ENCODE measurements around the gene BEST3.

Gene BEST3

DNA sequence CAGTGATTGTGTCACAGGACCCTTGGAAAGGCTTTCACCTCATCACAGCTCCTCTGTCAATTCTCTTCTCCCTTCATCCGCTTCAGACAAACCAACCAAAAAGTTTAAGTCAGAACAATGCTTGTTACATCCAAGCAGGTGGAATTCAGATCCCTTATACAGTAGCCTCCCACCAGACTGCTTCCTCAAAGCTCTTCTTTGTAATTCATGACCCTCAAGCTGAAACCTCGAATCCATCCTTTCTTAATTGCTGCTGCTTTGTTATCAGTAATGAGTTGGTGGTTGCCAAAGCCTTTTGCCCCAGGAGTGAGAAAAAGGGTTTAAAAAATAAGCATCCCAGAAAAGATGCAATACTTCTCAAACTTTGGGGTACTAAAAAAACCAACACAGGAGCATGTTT, 9.5 kb downstream of the BEST3 start:
- DNase-seq (ENCODE audit: insufficient read length, low spot score): no peak
- no peak for FAIRE-seq

DNA sequence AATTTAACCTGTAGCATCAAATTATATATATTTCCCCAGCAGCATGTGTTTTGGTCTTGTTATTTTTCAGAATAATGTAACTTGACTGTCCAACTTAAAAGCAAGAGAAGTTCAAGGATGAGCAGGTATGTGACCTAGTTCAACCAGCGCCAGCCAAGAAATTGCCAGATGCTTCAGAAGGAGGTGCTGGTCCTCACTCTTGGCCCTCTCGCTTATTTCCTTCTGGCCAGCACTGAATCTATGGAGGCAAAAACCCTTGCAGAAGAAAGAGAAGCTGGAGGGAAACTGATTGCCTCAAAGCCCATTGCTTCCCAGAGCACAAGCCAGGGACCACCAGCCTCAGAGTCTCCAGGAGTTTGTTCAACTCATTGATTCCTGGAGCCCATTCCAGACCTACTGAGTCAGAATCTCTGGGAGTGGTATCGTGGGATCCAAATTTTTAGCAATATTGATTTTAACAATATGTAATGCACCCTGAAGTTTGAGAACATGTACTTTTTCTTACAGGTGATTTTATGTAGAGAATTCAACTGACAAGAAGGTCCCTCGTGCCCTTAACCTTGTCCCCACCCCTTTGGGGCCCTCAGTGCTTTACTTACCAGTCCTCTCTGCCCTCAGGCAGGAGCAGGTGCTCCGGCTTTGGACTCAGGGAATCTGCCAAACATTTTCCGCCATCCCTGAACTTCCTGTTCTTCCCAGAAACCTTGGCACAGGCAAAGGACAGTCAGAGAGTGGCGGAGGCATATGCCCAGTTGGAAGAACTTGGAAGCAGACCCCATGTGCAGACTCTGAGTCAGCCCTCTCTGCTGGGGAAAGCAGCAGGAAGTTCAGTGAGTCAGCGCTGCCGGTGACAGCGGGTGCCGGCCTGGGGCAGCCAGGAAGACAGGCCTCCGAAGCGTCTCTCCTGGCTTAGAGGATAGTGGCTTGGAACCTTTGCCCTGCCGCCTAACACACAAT, 10.4 kb downstream of the BEST3 start:
- TF ChIP-seq POLR2AphosphoS5 (IDR thresholded peaks at IDR 0.05; ENCODE audit: low read depth, low read length) (no peak), PAX5 (IDR thresholded peaks at IDR 0.05; ENCODE audit: insufficient read depth, low read length, severe bottlenecking) (no peak), POLR2A (IDR thresholded peaks at IDR 0.05; ENCODE audit: low read depth, low read length) (no peak), POU2F2 (IDR thresholded peaks at IDR 0.05; ENCODE audit: low read depth, low read length) (no peak), TAF1 (IDR thresholded peaks at IDR 0.05; ENCODE audit: low read depth, low read length) (no peak), SPI1 (IDR thresholded peaks at IDR 0.05; ENCODE audit: low read depth, low read length) (no peak)
- DNase-seq (ENCODE audit: insufficient read length, low spot score) (no peak), FAIRE-seq (no peak)

More for the DNA sequence above, 9.5 kb downstream of the BEST3 start:
- TF ChIP-seq POLR2A (IDR thresholded peaks at IDR 0.05; ENCODE audit: low read depth, low read length): no peak
- TF ChIP-seq POLR2AphosphoS5 (IDR thresholded peaks at IDR 0.05; ENCODE audit: low read depth, low read length): no peak
- TF ChIP-seq PAX5 (IDR thresholded peaks at IDR 0.05; ENCODE audit: insufficient read depth, low read length, severe bottlenecking): no peak
- TF ChIP-seq TAF1 (IDR thresholded peaks at IDR 0.05; ENCODE audit: low read depth, low read length): no peak
- TF ChIP-seq SPI1 (IDR thresholded peaks at IDR 0.05; ENCODE audit: low read depth, low read length): no peak
- no peak for TF ChIP-seq POU2F2 (IDR thresholded peaks at IDR 0.05; ENCODE audit: low read depth, low read length)

DNA sequence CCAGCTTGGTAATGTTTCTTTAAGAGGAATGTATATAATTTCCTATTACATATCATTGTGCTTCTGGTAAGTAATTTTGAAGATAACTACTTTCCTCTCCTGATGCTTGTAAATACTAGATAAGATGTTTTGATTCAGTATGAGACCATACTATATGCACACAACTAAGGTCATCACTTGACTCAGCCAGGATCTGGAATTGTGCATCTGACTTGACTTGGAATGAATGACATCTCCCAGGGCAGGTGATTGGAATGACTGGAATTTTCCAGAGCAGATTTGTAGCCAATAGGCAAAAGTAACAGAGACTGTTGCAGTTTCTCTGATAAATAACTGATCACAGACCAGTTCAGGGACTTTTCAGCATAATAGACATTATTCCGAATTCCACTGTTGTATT, 11.1 kb downstream of the BEST3 start:
- TF ChIP-seq POLR2A (IDR thresholded peaks at IDR 0.05; ENCODE audit: low read depth, low read length): no peak

DNA sequence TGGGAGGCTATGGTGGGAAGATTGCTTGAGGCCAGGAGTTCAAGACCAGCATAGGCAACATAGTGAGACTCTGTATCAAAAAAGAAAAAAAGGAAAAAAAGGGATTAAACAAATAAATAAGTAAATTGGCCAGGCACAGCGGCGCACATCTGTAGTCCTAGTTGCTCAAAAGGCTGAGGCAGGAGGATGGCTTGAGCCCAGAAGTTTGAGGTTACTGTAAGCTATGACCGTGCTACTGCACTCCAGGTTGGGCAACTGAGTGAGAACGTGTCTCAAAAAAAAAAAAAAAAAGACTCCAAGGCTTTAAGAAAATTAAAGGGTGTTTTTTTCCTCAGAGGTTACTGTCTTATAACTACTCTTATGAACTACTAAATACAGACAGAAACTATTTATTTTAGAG, 11.7 kb downstream of the BEST3 start:
- FAIRE-seq (no peak), DNase-seq (ENCODE audit: insufficient read length, low spot score) (no peak)
- TF ChIP-seq PAX5 (IDR thresholded peaks at IDR 0.05; ENCODE audit: insufficient read depth, low read length, severe bottlenecking) (no peak), POU2F2 (IDR thresholded peaks at IDR 0.05; ENCODE audit: low read depth, low read length) (no peak), TAF1 (IDR thresholded peaks at IDR 0.05; ENCODE audit: low read depth, low read length) (no peak), SPI1 (IDR thresholded peaks at IDR 0.05; ENCODE audit: low read depth, low read length) (no peak), POLR2AphosphoS5 (IDR thresholded peaks at IDR 0.05; ENCODE audit: low read depth, low read length) (no peak), POLR2A (IDR thresholded peaks at IDR 0.05; ENCODE audit: low read depth, low read length) (no peak)

More for the DNA sequence above, 11.1 kb downstream of the BEST3 start:
- FAIRE-seq: no peak
- DNase-seq (ENCODE audit: insufficient read length, low spot score): no peak

DNA sequence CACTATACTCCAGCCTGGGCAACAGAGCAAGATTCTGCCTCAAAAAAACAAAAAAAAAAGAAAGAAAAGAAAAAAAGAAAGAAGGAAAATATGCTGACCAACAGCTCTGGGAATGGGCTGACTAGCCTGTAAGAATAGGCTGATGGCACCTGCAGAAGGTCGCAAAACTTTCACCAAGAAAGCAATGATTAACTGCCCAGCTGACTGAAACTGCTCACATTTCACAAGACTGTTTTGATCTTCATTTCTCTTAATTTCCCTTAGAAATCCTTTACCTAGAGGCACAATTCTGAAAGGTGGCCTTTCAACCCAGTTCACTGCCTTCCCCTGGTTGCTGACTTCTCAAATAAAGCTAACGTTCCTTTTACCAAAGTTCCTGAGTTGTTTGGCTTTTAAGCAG, 12.4 kb downstream of the BEST3 start:
- DNase-seq (ENCODE audit: insufficient read length, low spot score): no peak
- no peak for TF ChIP-seq POU2F2 (IDR thresholded peaks at IDR 0.05; ENCODE audit: low read depth, low read length)
- TF ChIP-seq POLR2AphosphoS5 (IDR thresholded peaks at IDR 0.05; ENCODE audit: low read depth, low read length): no peak
- no peak for TF ChIP-seq POLR2A (IDR thresholded peaks at IDR 0.05; ENCODE audit: low read depth, low read length)
- TF ChIP-seq TAF1 (IDR thresholded peaks at IDR 0.05; ENCODE audit: low read depth, low read length): no peak

DNA sequence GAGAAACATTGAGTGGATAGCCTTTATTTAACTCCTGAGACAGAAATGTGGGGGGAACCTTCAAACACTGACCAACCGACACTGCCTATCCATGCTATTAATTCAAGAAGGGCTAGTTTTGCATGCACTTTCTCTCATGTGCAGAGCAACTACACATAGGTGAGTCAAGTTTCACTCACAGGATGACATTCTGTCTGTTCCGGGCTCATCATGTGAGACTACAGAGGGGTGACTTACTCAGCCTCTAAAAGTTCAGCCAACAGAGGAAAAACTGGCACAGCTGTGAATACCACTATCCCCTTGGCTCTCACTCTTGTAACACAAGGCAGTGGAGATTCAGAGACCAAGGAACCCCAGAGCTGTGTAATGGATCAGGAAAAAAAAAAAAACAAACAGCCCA, 13.3 kb downstream of the BEST3 start:
- DNase-seq (ENCODE audit: insufficient read length, low spot score) (no peak), FAIRE-seq (no peak)
- no peak for TF ChIP-seq POLR2AphosphoS5 (IDR thresholded peaks at IDR 0.05; ENCODE audit: low read depth, low read length)
- no peak for TF ChIP-seq SPI1 (IDR thresholded peaks at IDR 0.05; ENCODE audit: low read depth, low read length)
- no peak for TF ChIP-seq POU2F2 (IDR thresholded peaks at IDR 0.05; ENCODE audit: low read depth, low read length)
- TF ChIP-seq PAX5 (IDR thresholded peaks at IDR 0.05; ENCODE audit: insufficient read depth, low read length, severe bottlenecking): no peak
- TF ChIP-seq TAF1 (IDR thresholded peaks at IDR 0.05; ENCODE audit: low read depth, low read length): no peak
- TF ChIP-seq POLR2A (IDR thresholded peaks at IDR 0.05; ENCODE audit: low read depth, low read length): no peak

More for the DNA sequence above, 12.4 kb downstream of the BEST3 start:
- FAIRE-seq: no peak

DNA sequence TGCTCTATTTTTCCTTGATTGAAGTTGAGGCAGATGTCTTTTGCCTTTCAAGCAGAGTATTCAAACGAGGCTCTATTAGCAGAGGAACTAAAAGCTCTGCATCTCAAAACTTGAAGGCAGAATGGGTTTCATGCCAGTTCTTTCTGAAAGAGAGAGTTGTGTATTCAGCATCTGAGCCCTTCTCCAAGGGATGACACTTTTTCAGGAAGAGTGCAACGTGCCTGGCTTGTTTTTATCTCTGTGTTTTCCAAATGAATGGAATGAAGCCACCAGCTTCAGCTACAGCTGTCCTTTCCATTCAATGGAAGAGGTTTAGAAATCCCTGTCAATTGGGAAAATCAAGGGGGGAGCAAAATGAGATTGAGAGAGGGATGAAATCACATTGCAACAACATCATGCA, 14.6 kb downstream of the BEST3 start:
- no peak for TF ChIP-seq PAX5 (IDR thresholded peaks at IDR 0.05; ENCODE audit: insufficient read depth, low read length, severe bottlenecking)
- no peak for TF ChIP-seq POU2F2 (IDR thresholded peaks at IDR 0.05; ENCODE audit: low read depth, low read length)
- no peak for TF ChIP-seq POLR2A (IDR thresholded peaks at IDR 0.05; ENCODE audit: low read depth, low read length)
- no peak for TF ChIP-seq POLR2AphosphoS5 (IDR thresholded peaks at IDR 0.05; ENCODE audit: low read depth, low read length)
- no peak for TF ChIP-seq SPI1 (IDR thresholded peaks at IDR 0.05; ENCODE audit: low read depth, low read length)
- TF ChIP-seq TAF1 (IDR thresholded peaks at IDR 0.05; ENCODE audit: low read depth, low read length): no peak
- FAIRE-seq (no peak), DNase-seq (ENCODE audit: insufficient read length, low spot score) (no peak)

DNA sequence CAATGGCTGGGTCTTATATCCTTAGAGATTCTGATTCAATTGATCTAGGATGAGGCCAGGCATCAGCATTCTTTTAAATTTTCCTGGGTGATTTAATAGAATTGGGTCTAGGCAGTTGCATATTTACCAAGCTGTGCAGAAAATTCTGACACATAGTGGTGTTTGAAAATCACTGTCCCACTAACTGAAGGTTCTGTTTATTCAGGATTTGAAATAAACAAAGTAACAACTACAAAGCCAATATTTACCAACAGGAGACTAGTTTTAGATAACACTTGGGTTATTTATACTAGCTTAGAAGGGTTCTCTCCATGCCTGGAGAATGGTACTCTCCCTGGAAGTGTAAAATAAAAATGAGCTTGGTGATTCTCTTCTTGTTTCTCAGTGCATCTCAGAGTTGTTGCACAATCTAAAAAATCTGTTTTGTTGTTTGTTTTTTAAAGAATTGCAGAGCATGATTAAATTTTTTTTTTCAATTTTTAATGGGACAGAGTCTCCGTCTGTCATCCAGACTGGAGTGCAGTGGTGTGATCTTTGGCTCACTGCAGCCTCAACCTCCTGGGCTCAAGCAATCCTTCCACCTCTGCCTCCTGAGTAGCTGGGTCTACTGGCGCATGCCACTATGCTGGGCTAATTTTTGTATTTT, 16.9 kb downstream of the BEST3 start:
- TF ChIP-seq SPI1 (IDR thresholded peaks at IDR 0.05; ENCODE audit: low read depth, low read length): no peak
- no peak for TF ChIP-seq POLR2A (IDR thresholded peaks at IDR 0.05; ENCODE audit: low read depth, low read length)
- TF ChIP-seq TAF1 (IDR thresholded peaks at IDR 0.05; ENCODE audit: low read depth, low read length): no peak
- TF ChIP-seq PAX5 (IDR thresholded peaks at IDR 0.05; ENCODE audit: insufficient read depth, low read length, severe bottlenecking): no peak
- no peak for TF ChIP-seq POLR2AphosphoS5 (IDR thresholded peaks at IDR 0.05; ENCODE audit: low read depth, low read length)
- no peak for TF ChIP-seq POU2F2 (IDR thresholded peaks at IDR 0.05; ENCODE audit: low read depth, low read length)
- DNase-seq (ENCODE audit: insufficient read length, low spot score): no peak
- FAIRE-seq: no peak

DNA sequence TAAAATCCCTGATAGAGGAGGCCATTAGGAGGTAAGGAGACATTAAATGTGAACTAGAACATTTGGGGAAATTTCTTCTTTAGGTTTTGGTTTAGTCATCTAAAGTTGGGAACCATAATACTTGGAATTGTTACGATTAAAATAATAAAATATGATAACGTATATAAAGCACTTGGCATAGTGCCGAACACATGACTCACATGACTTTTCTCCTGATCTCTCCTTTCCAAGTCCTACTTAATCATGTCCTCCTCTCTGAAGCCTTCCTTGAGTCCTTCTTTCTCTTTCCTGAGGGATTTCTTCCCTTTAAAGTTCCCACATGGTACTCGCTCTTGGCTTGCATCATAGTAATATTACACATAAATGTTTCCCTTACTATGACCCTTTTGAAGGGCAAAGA, 20.0 kb downstream of the BEST3 start:
- TF ChIP-seq POLR2AphosphoS5 (IDR thresholded peaks at IDR 0.05; ENCODE audit: low read depth, low read length): no peak
- no peak for TF ChIP-seq SPI1 (IDR thresholded peaks at IDR 0.05; ENCODE audit: low read depth, low read length)
- no peak for TF ChIP-seq POU2F2 (IDR thresholded peaks at IDR 0.05; ENCODE audit: low read depth, low read length)
- TF ChIP-seq TAF1 (IDR thresholded peaks at IDR 0.05; ENCODE audit: low read depth, low read length): no peak
- DNase-seq (ENCODE audit: insufficient read length, low spot score) (no peak), FAIRE-seq (no peak)

Data from GM12891 (cell line).